GM12878 (cell line): ENCODE measurements around the gene WWOX.

Source experiments
- CEBPB ChIP-seq, 2 experiments: fragments of 150-350 bp in 1 of 2; IDR thresholded peaks; 2 replicates each; pipeline ENCODE4 v1.6.1; 2012 to 2014; ENCODE audit warnings: low read depth in 2 of 2, low read length in 2 of 2, borderline replicate concordance in 1 of 2, inconsistent platforms in 1 of 2
- EGR1 ChIP-seq, 2 experiments: IDR thresholded peaks; 1 replicate in 1 of 2; 2 replicates in 1 of 2; pipeline ENCODE4 v1.6.1; 2011 to 2012; ENCODE audit warnings: low read depth in 2 of 2, low read length in 2 of 2, borderline replicate concordance in 1 of 2, mild to moderate bottlenecking in 1 of 2, moderate library complexity in 1 of 2
- HDAC6 ChIP-seq: fragments of 200-600 bp; sonication (generic); IDR thresholded peaks from one replicate; pipeline ENCODE4 v1.8.0; 2017; ENCODE audit warnings: antibody characterized with exemption; ENCODE audit not compliant: unreplicated experiment
- SMAD1 ChIP-seq: fragments of 450-650 bp; IDR thresholded peaks from 2 replicates; pipeline ENCODE4 v1.6.1; 2018; ENCODE audit warnings: mild to moderate bottlenecking, low read depth; ENCODE audit not compliant: partially characterized antibody
- TAF1 ChIP-seq: IDR thresholded peaks from 2 replicates; pipeline ENCODE4 v1.6.1; 2011; ENCODE audit warnings: mild to moderate bottlenecking, low read depth, low read length, borderline replicate concordance
- TF ChIP-seq, protein P1 (sequence below): IDR thresholded peaks from 2 replicates; pipeline ENCODE4 v1.6.1; 2012; ENCODE audit warnings: low read depth, low read length, improper control_type of control experiment
- TF ChIP-seq, protein P2 (sequence below), 3 experiments: IDR thresholded peaks in 2 of 3; conservative IDR thresholded peaks in 1 of 3; 2 replicates each; pipeline ENCODE4 v1.5.1; 2011; ENCODE audit warnings: low read depth in 3 of 3, low read length in 3 of 3, mild to moderate bottlenecking in 3 of 3, control low read depth in 2 of 3, moderate library complexity in 2 of 3, inconsistent platforms in 1 of 3, mixed read lengths in 1 of 3; ENCODE audit not compliant: control insufficient read depth in 2 of 3, insufficient read depth in 1 of 3; ENCODE audit errors: extremely low read depth in 1 of 3
- TF ChIP-seq, protein P3 (sequence below): IDR thresholded peaks from 2 replicates; pipeline ENCODE4 v1.6.1; 2012; ENCODE audit warnings: low read depth, low read length, improper control_type of control experiment

DNA sequence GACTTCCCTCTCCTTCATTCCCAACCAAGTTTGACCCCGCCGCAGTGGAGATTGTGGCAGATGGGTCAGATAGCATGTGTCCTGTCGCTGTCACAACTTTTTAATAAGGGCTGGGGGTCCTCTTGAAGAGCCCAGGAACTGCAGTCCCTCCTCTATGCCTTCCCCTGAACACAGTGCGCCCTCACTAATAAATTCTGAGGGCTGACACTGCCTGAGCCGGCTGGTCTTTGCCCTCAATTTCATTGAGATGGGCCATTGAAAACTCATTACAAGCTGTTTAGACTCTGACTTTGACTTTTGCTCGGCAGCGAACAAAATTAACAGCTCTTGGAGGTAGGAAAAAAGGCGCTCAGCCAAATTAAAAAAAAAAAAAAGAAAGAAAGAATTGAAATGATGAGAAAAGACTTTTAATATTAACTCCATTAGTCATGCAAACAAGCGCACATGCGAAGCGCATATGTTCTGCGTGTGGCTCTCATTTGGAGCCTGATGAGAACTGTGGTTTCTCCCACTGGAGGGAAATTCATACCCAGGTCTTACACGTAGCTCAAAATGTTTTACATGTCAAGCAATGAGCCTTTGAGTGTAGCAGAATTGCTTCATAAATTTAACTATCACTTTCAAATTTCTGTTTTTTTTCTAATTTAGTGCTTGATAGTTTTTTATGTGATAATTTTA is 704.7 kb downstream of the WWOX start:
- TF ChIP-seq, protein P1, sequence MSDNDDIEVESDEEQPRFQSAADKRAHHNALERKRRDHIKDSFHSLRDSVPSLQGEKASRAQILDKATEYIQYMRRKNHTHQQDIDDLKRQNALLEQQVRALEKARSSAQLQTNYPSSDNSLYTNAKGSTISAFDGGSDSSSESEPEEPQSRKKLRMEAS = no peak
- TF ChIP-seq TAF1 (no peak), CEBPB (IDR thresholded peaks at IDR 0.05; ENCODE audit: borderline replicate concordance in 1 of 2, low read depth in 2 of 2, low read length in 2 of 2) (no peak), EGR1 (IDR thresholded peaks at IDR 0.05; ENCODE audit: borderline replicate concordance in 1 of 2, low read depth in 2 of 2, low read length in 2 of 2) (no peak), HDAC6 (no peak), SMAD1 (no peak)
- TF ChIP-seq, protein P2, sequence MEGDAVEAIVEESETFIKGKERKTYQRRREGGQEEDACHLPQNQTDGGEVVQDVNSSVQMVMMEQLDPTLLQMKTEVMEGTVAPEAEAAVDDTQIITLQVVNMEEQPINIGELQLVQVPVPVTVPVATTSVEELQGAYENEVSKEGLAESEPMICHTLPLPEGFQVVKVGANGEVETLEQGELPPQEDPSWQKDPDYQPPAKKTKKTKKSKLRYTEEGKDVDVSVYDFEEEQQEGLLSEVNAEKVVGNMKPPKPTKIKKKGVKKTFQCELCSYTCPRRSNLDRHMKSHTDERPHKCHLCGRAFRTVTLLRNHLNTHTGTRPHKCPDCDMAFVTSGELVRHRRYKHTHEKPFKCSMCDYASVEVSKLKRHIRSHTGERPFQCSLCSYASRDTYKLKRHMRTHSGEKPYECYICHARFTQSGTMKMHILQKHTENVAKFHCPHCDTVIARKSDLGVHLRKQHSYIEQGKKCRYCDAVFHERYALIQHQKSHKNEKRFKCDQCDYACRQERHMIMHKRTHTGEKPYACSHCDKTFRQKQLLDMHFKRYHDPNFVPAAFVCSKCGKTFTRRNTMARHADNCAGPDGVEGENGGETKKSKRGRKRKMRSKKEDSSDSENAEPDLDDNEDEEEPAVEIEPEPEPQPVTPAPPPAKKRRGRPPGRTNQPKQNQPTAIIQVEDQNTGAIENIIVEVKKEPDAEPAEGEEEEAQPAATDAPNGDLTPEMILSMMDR (IDR thresholded peaks at IDR 0.05 in 2 of 3, conservative IDR thresholded peaks at IDR 0.05 in 1 of 3; ENCODE audit: control insufficient read depth in 2 of 3, extremely low read depth in 1 of 3, insufficient read depth in 1 of 3, low read depth in 3 of 3, low read length in 3 of 3) = no peak
- TF ChIP-seq, protein P3, sequence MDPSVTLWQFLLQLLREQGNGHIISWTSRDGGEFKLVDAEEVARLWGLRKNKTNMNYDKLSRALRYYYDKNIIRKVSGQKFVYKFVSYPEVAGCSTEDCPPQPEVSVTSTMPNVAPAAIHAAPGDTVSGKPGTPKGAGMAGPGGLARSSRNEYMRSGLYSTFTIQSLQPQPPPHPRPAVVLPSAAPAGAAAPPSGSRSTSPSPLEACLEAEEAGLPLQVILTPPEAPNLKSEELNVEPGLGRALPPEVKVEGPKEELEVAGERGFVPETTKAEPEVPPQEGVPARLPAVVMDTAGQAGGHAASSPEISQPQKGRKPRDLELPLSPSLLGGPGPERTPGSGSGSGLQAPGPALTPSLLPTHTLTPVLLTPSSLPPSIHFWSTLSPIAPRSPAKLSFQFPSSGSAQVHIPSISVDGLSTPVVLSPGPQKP = no peak
